Karpas-422 (cell line): ENCODE results near the gene IL16. TPM values are rescaled to one million over a fixed set of nuclear protein-coding genes. Genes with fewer than 3 reads are reported as not detected.

ENCODE experiments used
- total RNA-seq: library from RNA; depleted of rRNA; stranded (reverse); fragments of >200 nt; shearing (Covaris generic); gene quantifications from 2 replicates; pipeline ENCODE4 v1.2.3, GENCODE V29; 2014; ENCODE audit warnings: low replicate concordance; rRNA removed

Gene IL16
- total RNA-seq, 1 experiment from 2014 or later, result 3.3 TPM

Other genes starting within 250 kb of the IL16 start
- gene MESD, start 207.1 kb upstream of the IL16 start, total RNA-seq, result 10.9 and 13.7 TPM in 2 replicates
- gene TLNRD1, start 196.0 kb upstream of the IL16 start, total RNA-seq, result 5.4 and 12.8 TPM in 2 replicates
- 0.11 TPM in 1 of 2 replicates, not detected in the other for gene CFAP161, start 62.6 kb upstream of the IL16 start, total RNA-seq
- gene STARD5, start 127.3 kb downstream of the IL16 start, total RNA-seq, result 0.22 and 0.87 TPM in 2 replicates
- not detected in 2 replicates for gene TMC3, start 177.3 kb downstream of the IL16 start, total RNA-seq